Activated naive CD4-positive, alpha-beta T cell treated with anti-CD3 and anti-CD28 coated beads, Interleukin-2, amount 50 U/mL, for 72 hours (primary cell): ENCODE measurements around the gene ATP2A3. TPM values are rescaled to one million over a fixed set of nuclear protein-coding genes. Genes with fewer than 3 reads are reported as not detected.

Experiments used
- ATAC-seq, 2 donors: fragments of 150-1000 bp; cut with Tn5 transposase; 2 replicates each; pipeline ENCODE4 v1.10.0; 2021; ENCODE audit warnings: mild to moderate bottlenecking in 2 of 2, moderate library complexity in 2 of 2
- DNase-seq, 2 donors: peaks; one replicate each; pipeline ENCODE4 v3.0.0; 2021 to 2022; ENCODE audit warnings: low spot score in 2 of 2
- H3K27ac Mint-ChIP-seq, 2 donors: one replicate each; pipeline ENCODE4 v1.8.0; 2022; ENCODE audit warnings: mild to moderate bottlenecking in 2 of 2, mixed read lengths in 2 of 2
- H3K36me3 Mint-ChIP-seq, 2 donors: one replicate each; pipeline ENCODE4 v1.8.0; 2022; ENCODE audit warnings: mixed read lengths in 2 of 2
- H3K9me3 Mint-ChIP-seq, 2 donors: one replicate each; pipeline ENCODE4 v1.8.0; 2022; ENCODE audit warnings: mixed read lengths in 2 of 2
- total RNA-seq, 2 donors: library from RNA; stranded (reverse); gene quantifications; one replicate each; pipeline ENCODE4 v1.2.3, GENCODE V29; 2022

ATP2A3 gene
- total RNA-seq, 2 donors from 2014 or later: 83.0 to 110 TPM

DNA sequence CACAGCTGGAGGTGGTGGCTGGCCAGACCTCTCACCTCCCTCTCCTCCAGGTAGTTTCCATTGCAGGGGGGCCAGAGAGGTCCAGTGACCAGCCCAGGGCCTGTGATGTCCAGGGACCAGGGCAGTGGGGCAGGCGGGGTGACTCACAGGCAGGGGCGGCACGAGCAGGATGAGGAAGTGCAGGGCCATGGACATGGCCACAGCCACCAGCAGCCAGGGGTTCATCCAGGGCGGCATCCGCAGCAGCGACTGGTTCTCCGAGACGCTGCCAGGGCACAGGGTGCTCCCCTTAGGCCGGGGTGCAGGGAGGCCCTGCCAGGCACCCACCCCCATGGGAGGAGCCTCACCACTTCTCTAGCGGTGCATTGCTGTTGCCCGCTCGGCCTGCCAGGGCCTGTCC is 35.1 kb downstream of the ATP2A3 start:
- H3K36me3 Mint-ChIP-seq: no peaks in the 10 kb centered on the region
- H3K9me3 Mint-ChIP-seq: no peaks in the 10 kb centered on the region
- DNase-seq (no peak), ATAC-seq (peak in 1 of 2 donors; percentile 15)
- H3K27ac Mint-ChIP-seq: no peak overlapping the region

DNA sequence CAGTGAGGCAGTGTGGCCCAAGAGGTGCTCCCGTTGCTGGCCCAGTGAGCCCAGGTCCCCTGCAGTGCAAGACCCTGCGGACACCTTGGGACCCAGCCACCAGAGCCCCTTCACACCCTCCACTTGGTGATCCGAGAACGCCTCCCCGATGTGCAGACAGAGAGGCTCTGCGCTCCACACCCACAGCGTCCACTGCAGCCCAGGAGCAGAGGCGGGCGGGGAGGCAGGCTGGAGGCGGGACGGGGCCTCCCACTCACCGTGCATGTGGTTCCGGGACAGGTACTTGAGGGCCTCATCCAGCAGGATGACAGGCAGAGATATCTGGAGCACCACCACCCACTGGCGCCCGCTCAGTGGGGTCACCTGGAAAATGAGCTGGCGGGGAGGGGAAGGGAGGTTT is 35.8 kb downstream of the ATP2A3 start:
- ATAC-seq: no peak
- Mint-ChIP-seq H3K27ac (no peak overlapping the region), H3K36me3 (no peaks in the 10 kb centered on the region), H3K9me3 (no peaks in the 10 kb centered on the region)
- DNase-seq: no peak

DNA sequence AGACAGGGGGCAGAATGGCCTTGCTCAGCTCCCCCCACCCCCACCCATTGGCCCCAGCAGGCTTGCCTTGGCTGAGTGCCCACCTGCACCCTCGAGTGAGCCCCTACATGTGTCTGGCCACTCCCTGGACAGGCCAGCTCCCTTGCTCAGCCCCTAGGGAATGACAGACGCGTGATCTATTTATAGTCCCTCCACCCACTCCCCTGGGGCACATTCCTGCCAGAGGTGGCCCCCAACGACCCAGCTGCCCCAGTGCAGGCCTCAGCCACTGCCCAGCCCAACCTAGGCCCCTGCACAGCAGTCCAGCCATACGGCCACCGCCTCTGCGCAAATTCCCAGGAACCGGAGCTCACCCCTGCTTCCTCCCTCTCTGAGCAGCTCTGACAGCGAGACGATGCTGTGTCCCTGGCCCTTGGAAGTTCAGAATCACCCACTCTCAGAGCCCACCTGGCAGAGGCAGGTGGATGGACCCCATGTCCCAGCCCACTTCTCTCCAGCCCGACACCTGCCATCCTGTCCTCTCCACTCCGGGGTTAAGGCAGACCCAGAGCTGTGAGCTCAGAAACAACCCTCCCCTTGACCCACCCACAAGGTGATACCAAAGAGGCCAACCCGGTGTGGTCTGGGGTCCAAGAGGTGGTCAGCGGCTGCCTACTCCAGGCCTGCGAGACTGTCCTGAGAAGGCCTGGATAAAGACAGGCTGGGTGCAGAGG is 36.5 kb downstream of the ATP2A3 start:
- ATAC-seq (no peak), DNase-seq (no peak)
- Mint-ChIP-seq H3K9me3 (no peaks in the 10 kb centered on the region), H3K27ac (no peak overlapping the region), H3K36me3 (no peaks in the 10 kb centered on the region)

DNA sequence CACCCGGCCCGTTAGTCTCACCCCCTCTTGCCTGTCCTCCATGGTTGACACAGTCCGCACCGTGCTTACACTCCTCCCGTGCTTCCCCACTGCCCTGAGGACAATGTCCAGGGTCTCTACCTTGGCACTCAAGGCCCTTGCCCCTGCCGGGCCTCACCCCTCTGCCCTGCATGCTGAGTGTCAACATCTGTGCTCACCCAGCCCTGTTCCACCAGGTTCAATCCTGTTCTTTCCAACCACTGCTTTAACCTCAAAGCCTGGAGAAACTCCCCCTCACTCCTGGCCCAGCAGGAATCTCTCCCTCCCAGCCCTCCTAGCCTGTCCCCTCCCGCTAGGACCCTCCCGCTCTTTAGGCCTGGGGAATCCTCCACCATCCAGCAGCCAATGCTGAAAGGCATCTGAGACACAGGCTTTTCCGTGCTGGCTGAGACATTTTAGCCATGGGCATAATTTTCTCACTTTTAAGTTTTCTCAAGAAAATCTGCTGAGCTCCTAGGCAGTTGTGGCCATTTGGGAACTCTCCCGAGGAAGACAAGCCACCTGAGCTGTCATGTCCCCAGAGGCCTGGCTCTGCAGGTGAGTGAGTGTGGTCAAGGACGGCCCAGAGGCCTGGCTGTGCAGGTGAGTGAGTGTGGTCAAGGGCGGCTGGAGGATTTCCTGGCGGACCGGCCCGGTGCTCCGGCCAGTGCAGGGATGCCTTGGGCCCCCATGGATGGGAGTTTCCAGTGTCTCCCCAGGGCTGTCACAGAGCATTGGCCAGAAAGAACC is 37.2 kb downstream of the ATP2A3 start:
- DNase-seq (no peak), ATAC-seq (no peak)
- H3K36me3 Mint-ChIP-seq: no peaks in the 10 kb centered on the region
- no peaks in the 10 kb centered on the region for H3K9me3 Mint-ChIP-seq
- peak overlapping the region in 1 of 2 donors; percentile 91 for H3K27ac Mint-ChIP-seq

DNA sequence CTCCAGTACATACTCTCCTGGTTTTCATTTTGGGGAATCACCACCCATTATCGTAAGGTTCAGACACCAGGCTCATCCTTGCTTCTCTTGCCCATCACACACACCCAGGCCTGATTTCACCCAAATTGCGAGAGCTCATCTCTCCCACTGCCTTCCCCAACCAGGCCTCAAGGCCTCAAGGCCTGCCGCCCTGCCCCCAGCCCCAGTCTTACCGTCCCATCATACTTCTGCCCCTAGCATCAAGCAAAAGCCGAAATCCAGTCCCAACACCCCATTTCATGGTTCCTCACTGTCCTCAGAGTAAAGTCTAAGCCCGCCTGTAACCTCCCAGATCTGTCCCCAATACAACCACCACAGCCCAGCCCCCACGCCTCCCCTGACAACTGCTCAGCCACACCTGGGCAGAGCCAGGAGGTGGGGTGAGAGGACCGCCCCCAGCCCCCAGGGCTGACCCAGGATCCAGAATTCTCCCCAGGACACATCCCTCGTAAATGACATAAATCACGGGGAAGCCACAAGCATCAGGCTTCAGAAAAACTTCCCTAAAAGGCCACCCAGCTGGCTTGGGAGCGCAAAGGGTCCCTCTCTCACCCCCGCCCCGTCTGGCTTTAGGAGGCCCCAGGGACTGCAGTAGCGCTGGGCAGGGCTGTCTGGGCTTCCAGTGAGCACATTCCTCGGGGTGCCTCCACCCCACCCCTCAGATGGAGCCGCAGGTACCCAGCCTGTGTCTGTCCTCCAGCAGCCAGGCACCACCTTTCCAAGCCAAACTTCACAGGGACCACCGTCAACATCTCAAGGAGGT is 38.4 kb downstream of the ATP2A3 start:
- no peaks in the 10 kb centered on the region for H3K36me3 Mint-ChIP-seq
- no peak for ATAC-seq
- peak overlapping the region in 1 of 2 donors; percentile 40 for H3K27ac Mint-ChIP-seq
- no peak for DNase-seq
- H3K9me3 Mint-ChIP-seq: no peaks in the 10 kb centered on the region

DNA sequence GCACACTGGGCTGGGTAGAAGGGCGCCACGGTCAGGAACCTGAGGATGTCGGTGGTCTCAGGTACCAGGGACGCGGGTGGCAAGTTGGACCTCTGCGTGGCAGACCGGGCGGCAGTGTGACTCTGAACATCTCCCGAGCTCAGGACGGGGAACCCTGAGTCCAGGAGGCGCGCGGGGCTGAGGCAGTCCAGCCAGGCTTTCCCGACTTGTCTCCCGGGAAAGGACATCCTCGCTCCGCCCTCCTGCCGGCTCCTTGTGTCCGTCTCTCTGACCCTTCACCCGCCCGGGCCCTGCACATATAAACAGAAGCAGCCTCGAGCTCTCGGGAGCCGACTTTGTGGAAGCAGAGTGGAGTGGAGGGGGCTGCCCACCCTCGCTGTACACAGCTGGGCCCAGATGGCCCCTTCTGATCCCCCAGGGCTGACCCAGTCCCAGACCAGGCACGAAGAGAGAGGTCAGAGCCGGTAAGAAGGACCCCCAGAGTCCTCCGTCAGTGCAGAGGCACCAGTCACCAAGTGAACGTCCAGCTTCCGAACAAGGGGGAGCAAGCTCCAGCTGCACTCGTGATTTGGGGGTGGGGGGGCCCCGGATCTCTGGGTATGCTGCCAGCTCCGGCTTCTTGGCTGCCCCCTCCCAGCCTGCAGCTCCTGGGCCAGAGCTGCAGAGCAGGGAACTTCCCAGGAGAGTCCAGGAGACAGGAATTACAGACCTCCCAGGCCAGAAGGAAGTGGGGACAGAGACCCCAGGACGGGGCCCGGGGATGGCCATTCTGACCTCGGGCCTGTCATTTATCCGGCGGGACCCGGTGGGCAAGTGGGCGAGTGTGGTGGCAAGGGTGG is 39.5 kb downstream of the ATP2A3 start:
- Mint-ChIP-seq H3K36me3 (no peaks in the 10 kb centered on the region), H3K9me3 (no peaks in the 10 kb centered on the region), H3K27ac (peak overlapping the region in 1 of 2 donors; percentile 18)
- ATAC-seq: no peak
- DNase-seq: no peak

DNA sequence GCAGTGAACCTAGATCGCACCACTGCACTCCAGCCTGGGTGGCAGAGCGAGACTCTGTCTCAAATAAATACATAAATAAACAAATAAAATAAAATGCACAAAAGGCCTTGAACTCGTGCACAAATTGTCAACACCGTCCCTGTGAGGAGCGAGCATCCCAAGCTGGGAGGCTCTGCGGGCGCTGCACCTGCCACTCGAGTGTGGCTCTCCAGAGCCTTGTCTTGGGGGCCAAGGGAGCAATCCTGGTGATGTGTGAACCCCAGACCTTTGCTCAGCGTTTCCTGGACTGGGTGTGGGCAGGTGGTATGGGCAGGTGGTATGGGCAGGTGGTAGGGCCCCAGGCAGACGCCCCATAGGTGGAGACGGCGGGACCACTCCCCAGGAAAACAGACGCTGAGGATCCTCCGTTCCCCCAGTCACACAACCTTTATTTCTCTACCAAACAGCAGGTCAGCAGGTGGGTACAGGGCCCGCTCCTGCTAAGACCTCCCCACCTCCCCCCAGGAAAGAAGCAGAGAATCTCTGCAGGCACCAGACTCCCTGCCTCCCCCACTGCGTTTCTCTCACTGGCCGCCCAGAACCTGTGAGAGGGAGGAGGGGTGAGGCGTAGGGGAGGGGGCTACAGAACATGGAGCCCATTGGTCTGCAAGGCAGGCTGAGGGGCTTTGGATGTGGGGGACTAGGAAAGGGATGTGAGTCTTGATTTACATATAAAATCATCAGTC is 40.6 kb downstream of the ATP2A3 start:
- no peak overlapping the region for H3K27ac Mint-ChIP-seq
- DNase-seq: no peak

DNA sequence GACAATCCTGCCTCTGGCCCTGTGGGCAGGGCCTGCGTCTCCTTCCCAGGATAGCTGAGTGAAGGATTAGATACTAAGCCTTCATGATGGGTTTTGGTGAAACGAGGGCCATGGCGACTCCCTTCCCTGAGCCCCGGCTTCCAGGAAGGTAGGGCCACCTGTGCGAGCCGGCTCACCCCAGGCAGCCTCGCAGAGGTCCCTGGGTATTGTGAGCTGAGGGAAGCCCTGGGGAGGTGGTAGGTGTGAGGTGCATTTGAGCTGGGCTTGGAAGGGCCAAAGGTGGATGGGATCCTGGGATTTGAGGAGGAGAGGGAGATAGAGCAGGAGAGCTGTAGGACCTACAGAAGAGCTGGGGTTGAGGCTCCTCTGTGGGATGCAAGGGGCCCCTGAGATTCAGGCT is 41.5 kb downstream of the ATP2A3 start:
- ATAC-seq: no peak
- Mint-ChIP-seq H3K9me3 (no peaks in the 10 kb centered on the region), H3K27ac (peak overlapping the region; percentile 25 to 32), H3K36me3 (no peaks in the 10 kb centered on the region)
- no peak for DNase-seq

More for the DNA sequence above, 40.6 kb downstream of the ATP2A3 start:
- Mint-ChIP-seq H3K36me3 (no peaks in the 10 kb centered on the region), H3K9me3 (no peaks in the 10 kb centered on the region)
- ATAC-seq: no peak

DNA sequence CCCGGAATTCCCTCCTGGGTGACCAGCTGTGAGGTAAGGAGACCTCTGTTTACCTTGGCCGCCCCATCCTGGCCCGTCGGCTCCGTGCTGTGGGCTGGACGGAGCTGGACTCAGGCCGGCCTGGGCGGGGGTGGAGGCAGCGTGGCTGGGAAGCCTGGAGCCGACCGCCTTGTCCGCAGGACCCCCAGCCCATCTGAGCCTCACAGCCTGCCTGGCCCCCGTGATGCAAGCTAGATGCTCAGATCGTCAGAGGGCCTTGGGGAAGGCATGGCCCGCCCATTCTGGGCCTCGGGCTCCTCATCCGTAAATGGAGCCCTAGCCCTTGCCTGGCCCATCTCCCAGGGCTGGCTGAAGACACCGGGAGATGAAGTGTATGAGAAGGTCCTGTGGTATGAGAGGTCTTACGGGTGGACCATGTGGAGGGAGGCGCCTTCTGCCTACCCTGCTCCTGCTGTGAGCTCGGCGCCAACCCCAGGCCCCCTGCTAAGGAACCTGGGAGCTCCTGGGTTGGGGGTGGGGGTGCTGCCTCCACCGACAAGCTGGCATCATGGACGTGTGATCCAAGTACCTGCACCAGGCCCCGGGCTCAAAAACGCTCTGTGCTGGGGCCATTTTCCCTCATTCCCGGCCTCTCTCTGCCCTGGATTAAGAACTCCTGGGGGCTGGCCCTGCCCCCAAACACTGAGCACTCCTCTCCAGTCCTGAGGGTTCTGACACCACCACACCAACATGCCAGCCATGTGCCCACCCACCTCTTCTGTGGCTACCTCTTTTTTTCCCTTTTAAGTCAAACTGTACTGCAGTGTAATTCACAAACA is 42.5 kb downstream of the ATP2A3 start:
- ATAC-seq (no peak), DNase-seq (no peak)
- H3K36me3 Mint-ChIP-seq: no peaks in the 10 kb centered on the region
- H3K27ac Mint-ChIP-seq: no peak overlapping the region
- H3K9me3 Mint-ChIP-seq: no peaks in the 10 kb centered on the region

DNA sequence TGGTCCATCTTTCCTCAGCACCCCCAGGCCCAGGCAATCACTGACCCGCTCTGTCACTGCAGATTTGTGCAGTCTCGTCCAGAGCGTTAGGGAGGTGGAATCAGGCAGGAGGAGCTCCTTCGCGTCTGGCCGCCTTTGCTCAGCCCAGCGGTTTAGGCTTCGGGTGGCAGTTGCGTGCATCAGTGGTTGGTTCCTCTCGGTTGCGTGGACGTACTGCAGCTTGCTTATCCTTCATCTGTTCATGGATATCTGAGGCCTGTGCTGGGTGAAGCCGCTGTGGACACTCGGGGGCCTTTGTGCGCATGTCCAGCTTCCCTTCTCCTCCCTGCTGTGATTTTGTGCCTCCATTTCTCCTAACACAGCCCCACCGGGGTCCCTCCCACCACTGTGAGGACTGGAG is 43.2 kb downstream of the ATP2A3 start:
- no peaks in the 10 kb centered on the region for H3K36me3 Mint-ChIP-seq
- DNase-seq (no peak), ATAC-seq (no peak)
- H3K27ac Mint-ChIP-seq: no peak overlapping the region
- H3K9me3 Mint-ChIP-seq: no peaks in the 10 kb centered on the region

DNA sequence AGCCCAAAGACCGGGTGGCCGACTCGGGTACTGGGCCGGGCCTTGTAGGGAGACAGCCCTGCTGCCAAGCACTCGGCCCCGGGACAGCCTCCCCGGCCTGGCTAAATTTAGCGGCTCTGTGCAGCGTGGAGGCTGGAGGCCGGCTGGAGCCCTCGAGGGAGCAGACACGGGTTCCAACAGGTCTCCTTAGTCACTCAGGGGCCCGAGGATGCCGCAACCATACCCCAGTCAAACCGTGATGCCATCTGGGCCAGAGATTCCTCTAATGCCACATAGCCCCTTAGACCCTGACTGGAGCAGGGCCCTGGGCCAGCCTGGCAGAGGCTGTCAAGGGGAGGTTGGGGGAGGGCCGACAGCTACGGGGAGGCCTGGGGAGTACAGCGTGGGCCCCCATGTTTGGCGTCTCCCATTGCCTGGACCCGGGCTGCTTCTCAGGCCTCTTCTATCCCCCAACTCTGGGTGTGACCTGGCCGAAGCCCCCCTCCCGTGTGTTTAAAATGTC is 45.1 kb downstream of the ATP2A3 start:
- DNase-seq: no peak
- Mint-ChIP-seq H3K36me3 (no peaks in the 10 kb centered on the region), H3K27ac (no peak overlapping the region), H3K9me3 (no peaks in the 10 kb centered on the region)
- ATAC-seq: no peak

DNA sequence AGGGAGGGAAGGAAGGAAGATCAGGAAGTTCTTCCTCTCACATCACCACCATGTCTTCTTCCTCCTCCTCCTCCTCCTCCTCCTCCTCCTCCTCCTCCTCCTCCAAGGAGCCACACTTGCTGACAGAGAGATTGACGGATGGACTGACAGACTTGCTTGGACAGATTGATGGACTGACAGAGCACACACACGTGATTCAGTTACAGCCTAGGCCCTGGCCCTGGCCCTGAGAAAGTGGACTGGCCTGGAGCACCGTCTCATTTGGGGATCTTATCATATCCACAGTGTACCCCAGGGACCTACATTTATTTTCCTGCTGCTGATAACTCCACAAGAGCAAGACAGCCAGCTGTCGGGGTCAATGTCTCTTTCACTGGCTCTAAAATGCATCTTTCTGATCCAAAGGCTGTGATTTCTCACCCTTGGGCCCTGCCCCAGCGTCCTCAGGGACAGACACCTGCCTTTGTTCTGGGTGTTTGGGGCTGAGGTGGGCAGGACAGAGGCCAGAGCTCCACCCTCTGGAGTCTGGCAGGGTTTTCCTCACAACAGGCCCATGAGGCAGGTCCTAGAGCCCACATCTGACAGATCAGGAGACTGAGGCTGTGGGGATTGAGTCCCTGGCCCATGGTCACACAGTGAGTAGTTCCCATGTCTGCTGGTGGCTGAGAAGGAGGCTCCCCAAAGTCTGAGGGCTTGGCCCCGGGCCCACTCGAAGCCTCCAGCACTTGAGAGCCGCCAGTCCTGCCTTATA is 45.7 kb downstream of the ATP2A3 start:
- H3K27ac Mint-ChIP-seq: no peak overlapping the region

DNA sequence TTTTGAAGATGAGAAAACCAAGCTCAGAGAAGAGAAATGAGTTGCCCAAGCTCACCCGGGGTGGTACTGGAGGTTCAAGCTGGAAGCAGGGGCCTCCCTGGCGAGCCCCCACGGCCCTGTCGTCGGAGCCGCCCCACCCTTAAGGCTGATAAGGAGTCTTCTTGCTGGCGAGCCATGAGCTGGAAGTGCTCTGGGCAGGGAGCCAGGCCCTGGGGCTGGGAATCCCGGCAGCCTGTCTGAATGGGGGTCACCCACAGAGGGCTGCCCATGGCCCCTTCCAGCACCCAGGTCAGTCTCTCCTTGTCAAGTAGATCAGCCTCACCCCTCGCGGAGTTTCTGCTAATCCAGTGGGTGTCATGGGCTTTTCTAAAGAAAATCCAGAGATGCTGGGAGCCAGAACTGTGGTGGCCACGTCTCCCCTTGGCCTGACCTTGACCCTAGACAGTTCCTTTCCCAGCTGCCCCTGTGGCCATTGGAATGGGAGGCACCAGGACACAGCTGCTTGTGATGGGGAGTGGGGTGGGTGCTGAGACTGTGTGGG is 46.8 kb downstream of the ATP2A3 start:
- H3K9me3 Mint-ChIP-seq: no peaks in the 10 kb centered on the region
- peaks cover 0 to 4% of the 10 kb centered on the region in 2 donors for H3K36me3 Mint-ChIP-seq
- H3K27ac Mint-ChIP-seq: peak overlapping the region in 1 of 2 donors; percentile 31
- no peak for DNase-seq
- no peak for ATAC-seq

More for the DNA sequence above, 45.7 kb downstream of the ATP2A3 start:
- DNase-seq (no peak), ATAC-seq (no peak)
- no peaks in the 10 kb centered on the region for H3K36me3 Mint-ChIP-seq
- no peaks in the 10 kb centered on the region for H3K9me3 Mint-ChIP-seq

DNA sequence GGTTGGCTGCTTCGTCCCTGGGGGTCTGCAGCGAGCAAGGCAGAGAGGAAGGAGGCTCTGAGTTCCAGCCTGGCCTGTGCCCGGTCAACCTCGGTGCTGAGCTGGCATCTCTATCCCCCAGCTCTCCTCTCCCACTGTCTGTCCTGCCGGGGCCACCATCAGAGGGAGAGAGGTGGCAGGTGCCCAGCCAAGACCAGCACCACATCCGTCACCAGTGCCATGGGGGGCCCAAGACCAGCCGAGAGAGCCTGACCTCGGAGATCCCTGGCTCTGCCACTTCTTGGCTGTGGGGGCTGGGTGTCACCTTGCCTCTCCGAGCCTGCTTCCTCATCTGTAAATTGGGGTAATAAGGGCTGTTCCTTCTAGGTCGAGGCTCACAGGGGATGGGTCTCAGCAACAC is 47.4 kb downstream of the ATP2A3 start:
- Mint-ChIP-seq H3K27ac (peak overlapping the region in 1 of 2 donors; percentile 31), H3K36me3 (peaks cover 0 to 9% of the 10 kb centered on the region in 2 donors), H3K9me3 (no peaks in the 10 kb centered on the region)
- ATAC-seq: no peak
- no peak for DNase-seq
